ENCODE data around the gene ESPN. TPM values are rescaled to one million over a fixed set of nuclear protein-coding genes. Genes with fewer than 3 reads are reported as not detected.

Gene ESPN
- polyA plus RNA-seq, 4 donors: 83.5 to 356 (median 285) TPM

DNA sequence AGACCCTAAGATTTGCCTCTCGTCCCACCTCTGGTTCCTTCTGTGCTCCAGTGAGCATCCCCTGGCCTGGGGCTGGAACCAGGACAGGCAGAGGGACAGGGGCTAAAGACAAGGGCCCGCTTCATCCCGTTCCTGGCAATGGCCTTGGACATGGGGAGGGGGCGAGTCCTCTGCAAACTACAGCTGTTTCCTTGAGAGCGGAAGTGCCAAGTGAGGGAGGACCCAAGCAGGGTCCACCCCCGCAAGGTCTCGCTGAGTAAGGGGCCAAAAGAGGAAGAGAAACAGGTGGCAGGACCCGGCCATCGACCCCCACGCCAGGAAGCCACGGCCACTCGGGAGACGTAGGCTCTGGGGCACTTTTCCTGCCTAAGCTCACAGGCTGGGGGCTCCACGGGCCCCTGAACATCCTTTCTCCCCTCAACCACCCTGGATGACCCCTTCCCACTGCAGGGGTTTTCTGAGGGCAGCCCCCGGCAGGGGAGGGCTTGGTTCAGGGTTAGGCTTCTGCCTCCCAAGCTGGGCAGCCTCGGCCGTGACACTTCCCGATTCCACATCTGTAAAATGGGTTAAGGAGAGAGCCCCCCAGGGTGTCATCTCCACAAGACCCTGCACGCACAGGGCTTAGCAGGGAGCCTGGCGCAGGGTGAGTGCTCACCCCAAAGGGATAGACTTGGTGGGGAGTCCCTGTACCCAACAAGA lies 84.8 kb downstream of the ESPN start:
- FAIRE-seq (no peak), DNase-seq (no peak)
- no peaks in the 10 kb centered on the region for H3K9me3 ChIP-seq (ENCODE audit: control insufficient read depth in 2 of 2, insufficient read depth in 1 of 2, low read depth in 1 of 2, low read length in 1 of 2)
- WGBS, 3 donors: 54 to 68% (median 66%) methylated on average over 20 of the region's 20 CpGs
- no peak overlapping the region for H3K27ac ChIP-seq (ENCODE audit: low read depth in 1 of 3, low read length in 2 of 3)
- no peaks in the 10 kb centered on the region for H3K27me3 ChIP-seq (ENCODE audit: control insufficient read depth in 3 of 3, insufficient read depth in 3 of 3, low read length in 3 of 3)
- H3K4me1 ChIP-seq (ENCODE audit: control insufficient read depth in 3 of 3, insufficient read depth in 2 of 3, low read depth in 1 of 3, low read length in 2 of 3): no peaks in the 10 kb centered on the region
- H3K36me3 ChIP-seq (ENCODE audit: control insufficient read depth in 3 of 3, insufficient read depth in 2 of 3, low read depth in 1 of 3, low read length in 3 of 3): no peaks in the 10 kb centered on the region
- H3K4me3 ChIP-seq (ENCODE audit: low read depth in 1 of 3, low read length in 3 of 3): no peak overlapping the region

GRCh38 chr1:6509919-6510291 lies 85.3 kb downstream of the ESPN start:
- Histone ChIP-seq H3K27me3 (ENCODE audit: control insufficient read depth in 3 of 3, insufficient read depth in 3 of 3, low read length in 3 of 3) (no peaks in the 10 kb centered on the region), H3K4me1 (ENCODE audit: control insufficient read depth in 3 of 3, insufficient read depth in 2 of 3, low read depth in 1 of 3, low read length in 2 of 3) (no peaks in the 10 kb centered on the region), H3K27ac (ENCODE audit: low read depth in 1 of 3, low read length in 2 of 3) (no peak overlapping the region), H3K4me3 (ENCODE audit: low read depth in 1 of 3, low read length in 3 of 3) (no peak overlapping the region), H3K36me3 (ENCODE audit: control insufficient read depth in 3 of 3, insufficient read depth in 2 of 3, low read depth in 1 of 3, low read length in 3 of 3) (no peaks in the 10 kb centered on the region), H3K9me3 (ENCODE audit: control insufficient read depth in 2 of 2, insufficient read depth in 1 of 2, low read depth in 1 of 2, low read length in 1 of 2) (no peaks in the 10 kb centered on the region)
- no peak for FAIRE-seq
- DNase-seq: no peak
- 75 to 79% (median 76%) methylated on average over 8 to 10 of the region's 10 CpGs for WGBS, 3 donors

DNA sequence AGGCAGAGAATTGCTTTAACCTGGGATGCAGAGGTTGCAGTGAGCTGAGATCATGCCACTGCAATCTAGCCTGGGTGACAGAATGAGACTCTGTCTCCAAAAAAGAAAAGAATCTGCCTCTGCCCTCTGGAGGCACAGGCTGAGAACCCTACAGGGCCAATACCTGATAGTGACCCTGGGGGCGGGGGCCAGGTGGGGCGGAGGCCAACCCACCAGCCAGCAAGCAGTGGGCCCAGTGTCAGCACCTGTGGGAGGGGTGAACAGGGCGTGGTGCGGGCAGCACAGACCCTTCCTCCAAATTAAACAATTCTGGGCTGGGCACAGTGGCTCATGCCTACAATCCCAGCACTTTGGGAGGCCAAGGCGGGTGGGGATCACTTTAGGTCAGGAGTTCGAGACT lies 85.9 kb downstream of the ESPN start:
- no peaks in the 10 kb centered on the region for H3K36me3 ChIP-seq (ENCODE audit: control insufficient read depth in 3 of 3, insufficient read depth in 2 of 3, low read depth in 1 of 3, low read length in 3 of 3)
- DNase-seq (no peak), FAIRE-seq (no peak)
- no peaks in the 10 kb centered on the region for H3K4me1 ChIP-seq (ENCODE audit: control insufficient read depth in 3 of 3, insufficient read depth in 2 of 3, low read depth in 1 of 3, low read length in 2 of 3)
- H3K27ac ChIP-seq (ENCODE audit: low read depth in 1 of 3, low read length in 2 of 3): no peak overlapping the region
- H3K9me3 ChIP-seq (ENCODE audit: control insufficient read depth in 2 of 2, insufficient read depth in 1 of 2, low read depth in 1 of 2, low read length in 1 of 2): no peaks in the 10 kb centered on the region
- no peak overlapping the region for H3K4me3 ChIP-seq (ENCODE audit: low read depth in 1 of 3, low read length in 3 of 3)
- no peaks in the 10 kb centered on the region for H3K27me3 ChIP-seq (ENCODE audit: control insufficient read depth in 3 of 3, insufficient read depth in 3 of 3, low read length in 3 of 3)
- 76 to 90% (median 81%) methylated on average over 6 of the region's 6 CpGs for WGBS, 3 donors

Other genes starting within 250 kb of the ESPN start
- gene CHD5, start 244.5 kb upstream of the ESPN start, polyA plus RNA-seq: 1 to 10 TPM in 1 of 4 donors, under 1 TPM in 2, not detected in 1; 0.28 to 1.8 (median 0.67) TPM
- gene RPL22, start 225.2 kb upstream of the ESPN start, polyA plus RNA-seq: 1,000 to 10,000 TPM in 1 of 4 donors, 100 to 1,000 TPM in 3; 207 to 1,045 (median 359) TPM
- 10 to 100 TPM in 2 of 4 donors, 1 to 10 TPM in 2; 5.1 to 40.0 (median 17.6) TPM for gene RNF207, start 218.7 kb upstream of the ESPN start, polyA plus RNA-seq
- gene ICMT, start 188.8 kb upstream of the ESPN start, polyA plus RNA-seq: 10 to 100 TPM; 16.5 to 51.7 (median 31.4) TPM
- not detected for gene HES3, start 180.6 kb upstream of the ESPN start, polyA plus RNA-seq
- 10 to 100 TPM in 3 of 4 donors, 1 to 10 TPM in 1; 6.5 to 34.9 (median 22.3) TPM for gene GPR153, start 163.7 kb upstream of the ESPN start, polyA plus RNA-seq
- gene ACOT7, start 31.0 kb upstream of the ESPN start, polyA plus RNA-seq: 10 to 100 TPM; 20.3 to 93.8 (median 73.7) TPM
- 1 to 10 TPM in 3 of 4 donors, under 1 TPM in 1; 0.55 to 2.2 (median 1.6) TPM for gene HES2, start 4.9 kb upstream of the ESPN start, polyA plus RNA-seq
- gene TNFRSF25, start 41.4 kb downstream of the ESPN start, polyA plus RNA-seq: 10 to 100 TPM; 23.0 to 52.7 (median 33.2) TPM
- gene PLEKHG5, start 66.9 kb downstream of the ESPN start, polyA plus RNA-seq: 10 to 100 TPM in 2 of 4 donors, 1 to 10 TPM in 2; 2.4 to 13.5 (median 7.1) TPM
- 10 to 100 TPM in 1 of 4 donors, 1 to 10 TPM in 3; 1.6 to 12.1 (median 3.9) TPM for gene NOL9, start 129.7 kb downstream of the ESPN start, polyA plus RNA-seq
- under 1 TPM in 3 of 4 donors, not detected in 1; 0.07 to 0.27 (median 0.13) TPM for gene TAS1R1, start 130.5 kb downstream of the ESPN start, polyA plus RNA-seq
- 100 to 1,000 TPM in 2 of 4 donors, 10 to 100 TPM in 2; 19.9 to 164 (median 81.8) TPM for gene ZBTB48, start 155.2 kb downstream of the ESPN start, polyA plus RNA-seq
- 10 to 100 TPM in 1 of 4 donors, 1 to 10 TPM in 3; 3.1 to 10.5 (median 6.4) TPM for gene KLHL21, start 178.1 kb downstream of the ESPN start, polyA plus RNA-seq
- gene PHF13, start 189.0 kb downstream of the ESPN start, polyA plus RNA-seq: 10 to 100 TPM in 1 of 4 donors, 1 to 10 TPM in 3; 4.0 to 13.4 (median 4.8) TPM
- gene THAP3, start 200.1 kb downstream of the ESPN start, polyA plus RNA-seq: 10 to 100 TPM; 14.3 to 35.1 (median 18.0) TPM